ENCODE measurements around the gene SIDT2. TPM values are rescaled to one million over a fixed set of nuclear protein-coding genes. Genes with fewer than 3 reads are reported as not detected.

Gene SIDT2
- total RNA-seq, 1 donor from 2014 or later: 37.6 TPM

DNA sequence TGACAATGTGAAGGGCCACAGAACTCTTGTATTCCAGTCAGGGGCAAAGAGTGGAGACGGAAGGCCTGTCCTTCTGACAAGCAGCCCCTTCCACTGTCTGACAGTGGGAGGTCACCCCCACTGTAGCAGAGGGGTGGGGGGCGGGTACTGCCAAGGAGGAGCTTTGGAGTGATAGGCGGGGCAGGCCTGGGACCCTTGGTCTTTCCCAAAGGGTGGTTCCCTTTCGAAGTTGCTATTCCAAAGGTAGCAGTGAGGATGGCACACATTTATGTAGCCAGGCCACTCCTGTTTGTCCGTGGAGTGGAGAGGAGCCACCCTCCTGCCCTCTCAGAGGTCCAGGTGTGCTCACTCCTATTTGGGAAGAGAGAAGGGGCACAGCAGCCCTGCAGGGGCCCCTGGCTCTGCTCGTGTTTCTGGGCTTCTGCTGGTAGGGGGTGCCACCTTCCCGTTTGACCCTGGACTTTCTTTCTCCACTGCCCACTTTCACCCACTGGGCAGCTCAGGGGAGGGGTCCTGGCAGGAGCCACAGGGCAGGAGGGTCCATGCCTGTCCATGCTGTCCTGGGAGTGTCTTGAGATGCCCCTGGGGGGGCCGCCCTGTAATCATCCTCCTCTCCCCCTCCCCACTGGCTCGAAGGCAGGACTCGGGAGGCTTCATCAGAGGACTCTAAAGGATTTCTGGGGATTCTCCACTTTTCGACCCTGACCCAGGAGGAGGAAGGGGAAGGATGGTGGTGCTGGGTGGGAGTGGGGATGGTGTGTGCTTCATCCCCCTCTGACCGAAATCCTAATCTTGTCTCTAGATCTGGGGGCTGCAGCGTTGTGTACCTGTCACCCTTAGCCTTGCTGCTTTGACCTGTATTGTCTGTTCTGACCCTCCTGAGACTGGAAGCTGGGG, 21.6 kb downstream of the SIDT2 start:
- Mint-ChIP-seq H3K4me3 (peak overlapping the region; percentile 57), H3K9me3 (no peaks in the 10 kb centered on the region), H3K4me1 (peaks cover 17% of the 10 kb centered on the region), H3K36me3 (ENCODE audit: low read depth) (peaks cover 5% of the 10 kb centered on the region), H3K27ac (ENCODE audit: unreplicated experiment) (no peak overlapping the region), H3K27me3 (ENCODE audit: low read depth) (peaks cover 13% of the 10 kb centered on the region)
- TF ChIP-seq, protein P1, sequence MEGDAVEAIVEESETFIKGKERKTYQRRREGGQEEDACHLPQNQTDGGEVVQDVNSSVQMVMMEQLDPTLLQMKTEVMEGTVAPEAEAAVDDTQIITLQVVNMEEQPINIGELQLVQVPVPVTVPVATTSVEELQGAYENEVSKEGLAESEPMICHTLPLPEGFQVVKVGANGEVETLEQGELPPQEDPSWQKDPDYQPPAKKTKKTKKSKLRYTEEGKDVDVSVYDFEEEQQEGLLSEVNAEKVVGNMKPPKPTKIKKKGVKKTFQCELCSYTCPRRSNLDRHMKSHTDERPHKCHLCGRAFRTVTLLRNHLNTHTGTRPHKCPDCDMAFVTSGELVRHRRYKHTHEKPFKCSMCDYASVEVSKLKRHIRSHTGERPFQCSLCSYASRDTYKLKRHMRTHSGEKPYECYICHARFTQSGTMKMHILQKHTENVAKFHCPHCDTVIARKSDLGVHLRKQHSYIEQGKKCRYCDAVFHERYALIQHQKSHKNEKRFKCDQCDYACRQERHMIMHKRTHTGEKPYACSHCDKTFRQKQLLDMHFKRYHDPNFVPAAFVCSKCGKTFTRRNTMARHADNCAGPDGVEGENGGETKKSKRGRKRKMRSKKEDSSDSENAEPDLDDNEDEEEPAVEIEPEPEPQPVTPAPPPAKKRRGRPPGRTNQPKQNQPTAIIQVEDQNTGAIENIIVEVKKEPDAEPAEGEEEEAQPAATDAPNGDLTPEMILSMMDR (conservative IDR thresholded peaks at IDR 0.05): no peak
- no peak for DNase-seq (ENCODE audit: low read depth, low spot score)

DNA sequence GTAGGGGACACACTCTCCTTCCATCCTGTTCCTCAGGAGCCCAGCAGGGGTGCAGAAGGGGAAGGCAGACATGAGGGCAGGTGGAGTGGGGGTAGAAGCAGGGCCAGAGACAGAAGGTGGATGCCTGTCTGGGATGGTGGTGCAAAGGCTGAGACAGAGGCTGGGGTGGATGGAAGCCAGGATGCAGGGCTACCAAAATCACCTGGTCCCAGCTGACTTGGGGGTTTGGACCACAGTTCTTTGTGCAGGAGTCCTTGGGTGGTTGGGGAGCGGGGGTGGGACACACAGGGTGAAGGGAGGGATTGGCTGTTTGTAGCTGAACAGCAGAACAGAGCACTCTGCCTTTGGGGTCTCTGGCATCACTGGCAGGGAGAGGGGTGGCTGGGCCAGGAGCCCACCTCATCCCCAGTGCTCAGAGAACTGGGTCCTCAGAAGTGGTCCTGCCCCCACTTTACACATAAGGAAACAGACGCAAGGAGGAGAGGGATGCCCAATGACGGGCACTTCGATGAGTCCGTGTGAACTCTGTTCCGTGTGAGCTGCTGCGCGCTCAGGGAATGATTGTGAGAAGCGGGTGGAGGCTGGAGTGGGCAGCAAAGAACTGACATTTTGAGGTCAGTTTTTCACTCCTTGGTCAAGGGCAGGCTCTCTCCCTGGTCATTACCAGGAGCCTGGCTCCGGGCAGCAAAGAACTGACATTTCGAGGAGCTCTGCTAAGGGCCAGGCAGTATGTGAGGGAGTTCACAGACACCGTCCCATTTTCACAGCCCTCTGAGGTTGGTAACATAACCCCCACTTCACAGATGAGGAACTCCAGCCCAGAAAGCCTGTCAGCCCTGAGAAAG, 22.5 kb downstream of the SIDT2 start:
- H3K27me3 Mint-ChIP-seq (ENCODE audit: low read depth): peaks cover 13% of the 10 kb centered on the region
- no peak overlapping the region for H3K4me3 Mint-ChIP-seq
- H3K36me3 Mint-ChIP-seq (ENCODE audit: low read depth): peaks cover 5% of the 10 kb centered on the region
- H3K4me1 Mint-ChIP-seq: peaks cover 17% of the 10 kb centered on the region
- TF ChIP-seq, protein P1 (conservative IDR thresholded peaks at IDR 0.05): no peak
- H3K27ac Mint-ChIP-seq (ENCODE audit: unreplicated experiment): no peak overlapping the region
- H3K9me3 Mint-ChIP-seq: no peaks in the 10 kb centered on the region
- DNase-seq (ENCODE audit: low read depth, low spot score): no peak

DNA sequence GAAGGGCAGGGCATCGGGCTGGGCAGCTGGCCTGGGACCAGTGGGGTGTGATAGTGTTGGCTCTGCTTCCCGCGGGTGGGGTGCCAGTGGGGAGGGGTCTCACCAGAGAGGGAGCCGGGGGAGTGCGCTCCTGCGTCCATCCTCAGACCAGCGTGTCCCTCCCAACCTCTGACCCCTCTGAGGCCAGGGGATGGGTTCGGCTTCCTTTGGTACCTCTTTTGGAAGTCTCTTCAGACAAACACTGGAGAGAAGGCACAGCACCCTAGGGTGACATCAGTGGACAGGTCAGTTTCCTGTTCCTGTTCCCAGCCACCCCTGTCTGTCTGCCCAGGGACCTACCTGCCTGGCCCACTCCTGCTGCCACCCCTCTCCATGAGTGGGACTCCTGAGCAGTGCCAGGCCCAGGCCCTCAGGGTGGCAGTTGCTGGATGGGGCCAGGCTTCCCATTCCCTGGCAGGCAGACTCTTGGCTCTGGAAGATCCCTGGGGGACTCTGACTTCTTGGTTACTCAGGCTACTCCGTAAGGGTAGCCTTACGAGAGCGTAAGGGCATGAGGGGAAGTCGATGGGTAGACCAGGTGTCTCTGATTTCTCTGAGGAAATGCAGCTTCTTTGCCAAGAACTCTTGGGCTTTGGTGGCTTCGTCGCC, 23.2 kb downstream of the SIDT2 start:
- Mint-ChIP-seq H3K4me3 (no peak overlapping the region), H3K9me3 (no peaks in the 10 kb centered on the region), H3K27ac (ENCODE audit: unreplicated experiment) (peak overlapping the region; percentile 12), H3K4me1 (peaks cover 17% of the 10 kb centered on the region), H3K27me3 (ENCODE audit: low read depth) (peaks cover 13% of the 10 kb centered on the region), H3K36me3 (ENCODE audit: low read depth) (peaks cover 5% of the 10 kb centered on the region)
- TF ChIP-seq, protein P1 (conservative IDR thresholded peaks at IDR 0.05): no peak
- no peak for DNase-seq (ENCODE audit: low read depth, low spot score)

DNA sequence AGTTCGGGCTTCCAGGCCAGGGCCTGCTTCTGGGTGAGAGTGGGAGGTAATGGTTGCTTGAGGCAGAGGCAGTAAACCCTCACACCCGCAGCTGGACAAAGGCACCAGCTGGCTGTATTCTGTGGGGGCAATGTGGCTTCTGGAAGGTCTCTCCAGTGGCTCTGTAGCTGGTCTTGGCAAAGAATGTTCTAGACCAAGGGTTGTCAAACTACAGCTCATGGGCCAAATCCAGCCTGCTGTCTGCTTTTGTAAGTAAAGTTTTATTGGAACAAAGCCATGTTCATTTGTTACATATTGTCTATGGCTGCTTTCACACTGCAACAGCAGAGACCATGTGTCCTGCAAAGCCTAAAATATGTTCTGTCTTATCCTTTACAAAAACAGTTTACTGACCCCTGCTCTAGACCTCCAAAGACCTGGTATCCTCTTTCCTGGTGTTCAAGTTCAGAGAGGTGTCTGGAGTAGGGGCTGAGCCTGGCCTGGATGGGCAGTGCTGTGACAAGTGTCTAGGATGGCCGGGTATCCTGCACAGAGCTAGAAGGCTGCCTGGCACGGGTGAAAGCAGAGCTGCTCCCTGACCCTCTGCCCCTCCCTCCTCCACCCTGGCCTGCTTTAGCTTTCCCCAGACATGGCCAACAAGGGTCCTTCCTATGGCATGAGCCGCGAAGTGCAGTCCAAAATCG, 24.0 kb downstream of the SIDT2 start:
- no peak for DNase-seq (ENCODE audit: low read depth, low spot score)
- peaks cover 5% of the 10 kb centered on the region for H3K36me3 Mint-ChIP-seq (ENCODE audit: low read depth)
- peaks cover 13% of the 10 kb centered on the region for H3K27me3 Mint-ChIP-seq (ENCODE audit: low read depth)
- no peak overlapping the region for H3K27ac Mint-ChIP-seq (ENCODE audit: unreplicated experiment)
- TF ChIP-seq, protein P1 (conservative IDR thresholded peaks at IDR 0.05): no peak
- peaks cover 17% of the 10 kb centered on the region for H3K4me1 Mint-ChIP-seq
- H3K4me3 Mint-ChIP-seq: no peak overlapping the region
- no peaks in the 10 kb centered on the region for H3K9me3 Mint-ChIP-seq

DNA sequence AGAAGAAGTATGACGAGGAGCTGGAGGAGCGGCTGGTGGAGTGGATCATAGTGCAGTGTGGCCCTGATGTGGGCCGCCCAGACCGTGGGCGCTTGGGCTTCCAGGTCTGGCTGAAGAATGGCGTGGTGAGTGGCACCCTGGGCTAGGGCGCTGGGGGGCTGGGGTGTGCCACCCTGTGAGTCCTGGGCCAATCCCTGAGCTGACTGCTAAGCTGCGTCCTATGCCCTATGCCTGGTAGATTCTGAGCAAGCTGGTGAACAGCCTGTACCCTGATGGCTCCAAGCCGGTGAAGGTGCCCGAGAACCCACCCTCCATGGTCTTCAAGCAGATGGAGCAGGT, 24.5 kb downstream of the SIDT2 start:
- Mint-ChIP-seq H3K36me3 (ENCODE audit: low read depth) (peaks cover 5% of the 10 kb centered on the region), H3K4me1 (peaks cover 15% of the 10 kb centered on the region)

More for the DNA sequence above, 24.5 kb downstream of the SIDT2 start:
- no peak for DNase-seq (ENCODE audit: low read depth, low spot score)
- TF ChIP-seq, protein P1 (conservative IDR thresholded peaks at IDR 0.05): no peak
- Mint-ChIP-seq H3K27ac (ENCODE audit: unreplicated experiment) (no peak overlapping the region), H3K27me3 (ENCODE audit: low read depth) (peaks cover 13% of the 10 kb centered on the region), H3K9me3 (no peaks in the 10 kb centered on the region), H3K4me3 (no peak overlapping the region)
